PC-9 (cell line): Measurements from ENCODE around the gene HMX1. TPM values are rescaled to one million over a fixed set of nuclear protein-coding genes. Genes with fewer than 3 reads are reported as not detected.

Experiments
- BruUV-seq: library from RNA; stranded (reverse); fragments of 400-500 nt; replicated peaks from 2 replicates; lab custom pipeline; 2021; lab: Mats Ljungman, UMichigan
- CTCF ChIA-PET: fragments of 300-600 bp; sonication (Branson Sonifier 250); formaldehyde crosslinking; loops from one replicate; lab custom pipeline; 2022; ENCODE audit warnings: antibody characterized with exemption; lab: Charles Lee
- POLR2A ChIA-PET: fragments of 300-600 bp; sonication (Branson Sonifier 250); formaldehyde crosslinking; loops from one replicate; lab custom pipeline; 2022; ENCODE audit warnings: antibody characterized with exemption; ENCODE audit not compliant: unreplicated experiment; lab: Charles Lee
- DNase-seq, 2 experiments: peaks; one replicate each; pipeline versions ENCODE4 v3.0.0 to v3.0.0-alpha.2; 2015 to 2022; ENCODE audit warnings: mixed read lengths in 1 of 2
- H2AFZ ChIP-seq: fragments of 200-600 bp; sonication (generic); 2 replicates; pipeline ENCODE4 v1.8.1; 2017; ENCODE audit warnings: antibody characterized with exemption
- H3F3A ChIP-seq: fragments of 200-600 bp; sonication (generic); 2 replicates; pipeline ENCODE4 v1.8.1; 2017; ENCODE audit warnings: antibody characterized with exemption, mild to moderate bottlenecking, low read depth; ENCODE audit not compliant: insufficient read depth
- H3K27ac ChIP-seq: fragments of 200-600 bp; sonication (generic); 2 replicates; pipeline ENCODE4 v1.6.1; 2016; ENCODE audit warnings: mixed run types
- H3K27me3 ChIP-seq: fragments of 200-600 bp; sonication (generic); 2 replicates; pipeline ENCODE4 v1.6.1; 2016; ENCODE audit warnings: low read depth, mixed run types; ENCODE audit not compliant: insufficient read depth
- H3K36me3 ChIP-seq: fragments of 200-600 bp; sonication (generic); 2 replicates; pipeline ENCODE4 v1.6.1; 2016; ENCODE audit warnings: low read depth, mixed run types
- H3K4me1 ChIP-seq: fragments of 200-600 bp; sonication (generic); replicated peaks from 2 replicates; pipeline ENCODE4 v1.6.1; 2016; ENCODE audit warnings: mixed run types; ENCODE audit not compliant: insufficient read depth
- H3K4me2 ChIP-seq: fragments of 200-600 bp; sonication (generic); 2 replicates; pipeline ENCODE4 v1.6.1; 2017; ENCODE audit warnings: mixed run types
- H3K4me3 ChIP-seq: fragments of 200-600 bp; sonication (generic); 2 replicates; pipeline ENCODE4 v1.6.1; 2016; ENCODE audit warnings: mixed run types
- H3K79me2 ChIP-seq: fragments of 200-600 bp; sonication (generic); 2 replicates; pipeline ENCODE4 v1.6.1; 2017; ENCODE audit warnings: low read depth, mixed run types
- H3K9me2 ChIP-seq: fragments of 200-600 bp; sonication (generic); 2 replicates; pipeline ENCODE4 v1.8.1; 2017; ENCODE audit warnings: mild to moderate bottlenecking; ENCODE audit not compliant: insufficient read depth
- H3K9me3 ChIP-seq: fragments of 200-600 bp; sonication (generic); 2 replicates; pipeline ENCODE4 v1.8.1; 2016; ENCODE audit warnings: low read depth; ENCODE audit not compliant: insufficient read depth
- H4K20me1 ChIP-seq: fragments of 200-600 bp; sonication (generic); 2 replicates; pipeline ENCODE4 v1.8.1; 2017; ENCODE audit not compliant: insufficient read depth
- EZH2 ChIP-seq: fragments of 200-600 bp; sonication (generic); IDR thresholded peaks from 2 replicates; pipeline ENCODE4 v1.8.0; 2017; ENCODE audit warnings: antibody characterized with exemption, low read depth
- intact Hi-C: fragments of 100-400 bp; cut with micrococcal nuclease; formaldehyde crosslinking; loops from one replicate; pipeline ENCODE4 v1.10.0; 2022; ENCODE audit not compliant: unreplicated experiment
- total RNA-seq: library from RNA; stranded (reverse); gene quantifications from 2 replicates; pipeline ENCODE4 v1.2.3, GENCODE V29; 2021
- TF ChIP-seq, protein P1 (sequence below): fragments of 200-600 bp; sonication (generic); conservative IDR thresholded peaks from 2 replicates; pipeline ENCODE4 v1.6.1; 2017; ENCODE audit warnings: mixed run types, antibody characterized with exemption, mild to moderate bottlenecking, moderate library complexity

The HMX1 gene
- total RNA-seq, 1 experiment from 2014 or later, result not detected

DNA sequence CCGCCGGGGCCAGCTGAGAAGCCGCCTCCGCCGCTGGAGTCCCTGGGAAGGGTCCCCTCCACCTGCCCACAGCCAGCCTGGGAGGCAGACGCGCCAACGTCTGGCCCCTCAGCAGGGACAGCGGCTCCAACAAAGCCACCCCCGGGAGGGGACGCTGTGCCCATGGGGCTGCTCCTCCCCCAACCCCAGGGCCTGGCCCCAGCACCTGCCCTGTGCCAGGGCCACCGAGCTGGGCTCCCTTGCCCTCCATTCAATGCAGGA is 6.1 kb upstream of the HMX1 start:
- Histone ChIP-seq H3K27ac (no peak overlapping the region), H3K27me3 (peaks cover 68% of the 10 kb centered on the region), H4K20me1 (no peaks in the 10 kb centered on the region), H3F3A (no peaks in the 10 kb centered on the region), H3K36me3 (no peaks in the 10 kb centered on the region), H3K4me2 (no peak overlapping the region), H3K9me3 (no peaks in the 10 kb centered on the region), H3K9me2 (no peaks in the 10 kb centered on the region), H2AFZ (no peak overlapping the region), H3K79me2 (no peaks in the 10 kb centered on the region), H3K4me3 (no peak overlapping the region), H3K4me1 (no peaks in the 10 kb centered on the region)
- CTCF ChIA-PET, result no interaction called here
- BruUV-seq, result no TSS peak
- TF ChIP-seq EZH2, result no peak
- TF ChIP-seq, protein P1, sequence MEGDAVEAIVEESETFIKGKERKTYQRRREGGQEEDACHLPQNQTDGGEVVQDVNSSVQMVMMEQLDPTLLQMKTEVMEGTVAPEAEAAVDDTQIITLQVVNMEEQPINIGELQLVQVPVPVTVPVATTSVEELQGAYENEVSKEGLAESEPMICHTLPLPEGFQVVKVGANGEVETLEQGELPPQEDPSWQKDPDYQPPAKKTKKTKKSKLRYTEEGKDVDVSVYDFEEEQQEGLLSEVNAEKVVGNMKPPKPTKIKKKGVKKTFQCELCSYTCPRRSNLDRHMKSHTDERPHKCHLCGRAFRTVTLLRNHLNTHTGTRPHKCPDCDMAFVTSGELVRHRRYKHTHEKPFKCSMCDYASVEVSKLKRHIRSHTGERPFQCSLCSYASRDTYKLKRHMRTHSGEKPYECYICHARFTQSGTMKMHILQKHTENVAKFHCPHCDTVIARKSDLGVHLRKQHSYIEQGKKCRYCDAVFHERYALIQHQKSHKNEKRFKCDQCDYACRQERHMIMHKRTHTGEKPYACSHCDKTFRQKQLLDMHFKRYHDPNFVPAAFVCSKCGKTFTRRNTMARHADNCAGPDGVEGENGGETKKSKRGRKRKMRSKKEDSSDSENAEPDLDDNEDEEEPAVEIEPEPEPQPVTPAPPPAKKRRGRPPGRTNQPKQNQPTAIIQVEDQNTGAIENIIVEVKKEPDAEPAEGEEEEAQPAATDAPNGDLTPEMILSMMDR, result no peak
- no peak for DNase-seq
- POLR2A ChIA-PET, result no interaction called here
- intact Hi-C loops, result no loop called here

DNA sequence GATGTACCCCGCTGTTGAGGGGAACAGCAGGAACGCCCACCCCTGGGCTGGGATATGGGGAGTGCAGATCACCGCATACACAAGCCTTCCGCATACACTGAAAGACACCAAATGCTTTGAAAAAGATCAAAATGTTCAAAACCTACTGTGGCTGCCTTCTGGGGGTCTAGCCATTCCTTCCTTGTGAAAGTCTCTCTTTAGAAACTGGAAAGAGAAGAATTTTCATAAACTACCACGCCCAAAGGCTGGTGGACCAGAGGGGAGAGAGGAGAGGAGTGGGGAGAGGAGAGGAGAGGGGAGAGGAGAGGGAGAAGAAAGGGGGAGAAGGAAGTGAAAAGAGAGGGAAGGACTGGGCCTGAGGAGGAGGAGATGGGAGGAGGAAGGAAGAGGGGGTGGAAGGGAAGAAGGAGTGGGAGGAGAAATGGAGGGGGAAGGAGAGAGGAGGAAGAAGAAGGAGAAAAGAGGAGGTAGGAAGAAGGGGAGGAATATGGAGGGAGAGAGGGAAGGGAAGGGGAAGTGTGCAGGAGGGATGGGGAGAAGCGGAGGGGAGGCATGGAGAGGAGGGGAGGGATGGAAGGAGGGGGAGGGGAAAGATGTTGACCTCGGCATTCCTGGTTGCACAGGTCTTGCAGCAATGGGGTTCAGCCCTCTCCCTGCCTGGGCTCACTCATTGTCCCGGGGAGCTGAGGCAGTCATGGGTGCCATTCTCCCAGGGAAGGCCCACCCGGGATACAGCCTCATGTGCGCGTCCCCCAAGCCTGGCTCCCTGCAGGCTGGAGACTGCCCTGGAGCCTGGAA is 5.5 kb upstream of the HMX1 start:
- intact Hi-C loops, result no loop called here
- ChIA-PET CTCF (no interaction called here), POLR2A (no interaction called here)
- no peaks in the 10 kb centered on the region for H3K9me2 ChIP-seq
- H4K20me1 ChIP-seq, result no peaks in the 10 kb centered on the region
- no peak overlapping the region for H3K4me2 ChIP-seq
- BruUV-seq, result no TSS peak
- DNase-seq, result no peak
- H3K9me3 ChIP-seq, result no peaks in the 10 kb centered on the region
- TF ChIP-seq EZH2, result no peak
- TF ChIP-seq, protein P1, result no peak
- no peaks in the 10 kb centered on the region for H3K4me1 ChIP-seq
- peaks cover 63% of the 10 kb centered on the region for H3K27me3 ChIP-seq
- no peak overlapping the region for H3K27ac ChIP-seq
- H2AFZ ChIP-seq, result no peak overlapping the region
- no peaks in the 10 kb centered on the region for H3K79me2 ChIP-seq
- H3K36me3 ChIP-seq, result no peaks in the 10 kb centered on the region
- H3F3A ChIP-seq, result no peaks in the 10 kb centered on the region
- no peak overlapping the region for H3K4me3 ChIP-seq

DNA sequence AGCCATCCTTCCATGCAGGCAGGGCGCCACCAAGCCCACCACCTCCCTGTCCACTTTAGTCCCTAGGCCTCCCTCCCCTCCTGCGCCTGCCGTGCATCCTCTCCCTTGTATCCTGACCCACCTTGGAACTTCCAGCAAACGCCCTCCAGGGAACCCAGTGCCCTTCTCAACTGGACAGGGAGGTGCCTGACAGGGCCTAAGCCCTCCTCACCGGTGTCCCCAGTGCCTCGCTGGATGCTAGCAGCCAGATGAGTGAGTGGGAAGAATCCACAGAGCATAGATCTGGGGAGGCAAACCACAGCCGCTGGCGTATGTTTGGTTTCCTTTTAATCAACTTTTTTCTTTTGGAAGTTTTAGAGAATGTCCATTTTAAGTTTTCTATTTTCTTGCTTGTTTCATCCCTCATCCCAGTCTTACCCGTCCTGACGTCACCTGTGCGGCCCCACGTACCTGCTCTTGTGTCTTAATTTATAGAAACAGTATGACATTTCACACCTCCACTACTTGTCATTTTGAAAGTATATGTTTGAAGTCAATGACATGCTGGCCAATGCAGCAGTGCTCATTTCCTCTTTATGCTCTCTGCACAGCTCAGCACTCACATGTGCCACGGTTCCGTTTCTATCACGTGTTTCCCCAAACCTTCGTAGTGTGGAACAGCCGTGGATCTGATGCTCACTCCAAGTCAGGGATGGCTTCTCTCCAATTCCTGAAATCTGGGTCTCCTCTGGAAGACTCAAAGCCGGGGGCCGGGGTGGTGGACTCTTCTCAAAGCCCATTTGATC is 3.4 kb upstream of the HMX1 start:
- no peaks in the 10 kb centered on the region for H3F3A ChIP-seq
- H3K9me2 ChIP-seq, result no peaks in the 10 kb centered on the region
- H3K9me3 ChIP-seq, result no peaks in the 10 kb centered on the region
- TF ChIP-seq, protein P1, result no peak
- no peak for TF ChIP-seq EZH2
- no peak for DNase-seq
- no peak overlapping the region for H3K4me3 ChIP-seq
- ChIA-PET CTCF (no interaction called here), POLR2A (no interaction called here)
- no peaks in the 10 kb centered on the region for H3K4me1 ChIP-seq
- no peaks in the 10 kb centered on the region for H3K79me2 ChIP-seq
- H4K20me1 ChIP-seq, result no peaks in the 10 kb centered on the region
- peaks cover 47% of the 10 kb centered on the region for H3K27me3 ChIP-seq
- H3K4me2 ChIP-seq, result no peak overlapping the region
- H3K36me3 ChIP-seq, result no peaks in the 10 kb centered on the region
- no TSS peak for BruUV-seq
- intact Hi-C loops, result no loop called here
- no peak overlapping the region for H2AFZ ChIP-seq
- H3K27ac ChIP-seq, result no peak overlapping the region
